SK-N-SH (cell line): ENCODE results near the gene SLC25A14. TPM values are rescaled to one million over a fixed set of nuclear protein-coding genes. Genes with fewer than 3 reads are reported as not detected.
"Not testable (repeated sequence)": the region's sequence is repeated elsewhere in the genome, so short reads cannot be mapped to it uniquely, and the experiment has no call there.

Experiments used
- CTCF ChIA-PET: fragments of 300-600, 350-600 bp; formaldehyde crosslinking; extraction: SDS; loops from one replicate; lab custom pipeline; 2021; lab: Yijun Ruan, JAX
- POLR2A ChIA-PET: fragments of 350-600 bp; sonication (Branson Sonifier 250); formaldehyde crosslinking; extraction: SDS; loops from one replicate; lab custom pipeline; 2020; ENCODE audit warnings: antibody characterized with exemption, inconsistent platforms; lab: Yijun Ruan, JAX
- DNase-seq: peaks from one replicate; pipeline ENCODE4 v3.0.0; 2012
- H2AFZ ChIP-seq: fragments of 200-600 bp; sonication (generic); 2 replicates; pipeline ENCODE4 v1.8.1; 2016; ENCODE audit warnings: antibody characterized with exemption, mild to moderate bottlenecking, low read depth
- H3F3A ChIP-seq: fragments of 200-600 bp; sonication (generic); replicated peaks from 2 replicates; pipeline ENCODE3; 2016; ENCODE audit warnings: antibody characterized with exemption, mild to moderate bottlenecking; ENCODE audit not compliant: insufficient read depth
- H3K27ac ChIP-seq, 2 experiments: fragments of 200-500 bp in 1 of 2; fragments of 200-600 bp in 1 of 2; sonication (Bioruptor generic) in 1 of 2; sonication (generic), shearing (Covaris generic) in 1 of 2; 2 replicates each; pipeline versions ENCODE4 v1.5.1 to v1.6.1; 2014 to 2016; ENCODE audit warnings: low read depth in 2 of 2, inconsistent platforms in 1 of 2, low read length in 1 of 2, mild to moderate bottlenecking in 1 of 2, mixed read lengths in 1 of 2
- H3K27me3 ChIP-seq: fragments of 200-600 bp; sonication (generic), shearing (Covaris generic); 2 replicates; pipeline ENCODE4 v1.6.1; 2016; ENCODE audit warnings: mixed run types; ENCODE audit not compliant: insufficient read depth
- H3K36me3 ChIP-seq, 2 experiments: fragments of 200-500 bp in 1 of 2; fragments of 200-600 bp in 1 of 2; sonication (Bioruptor generic) in 1 of 2; sonication (generic) in 1 of 2; replicated peaks in 1 of 2; 2 replicates each; pipeline versions ENCODE3 to v1.5.1; 2014 to 2016; ENCODE audit warnings: low read length in 1 of 2, mild to moderate bottlenecking in 1 of 2; ENCODE audit not compliant: insufficient read depth in 2 of 2, control insufficient read depth in 1 of 2
- H3K4me1 ChIP-seq, 2 experiments: fragments of 200-500 bp in 1 of 2; fragments of 200-600 bp in 1 of 2; sonication (Bioruptor generic) in 1 of 2; sonication (generic), shearing (Covaris generic) in 1 of 2; 2 replicates each; pipeline versions ENCODE4 v1.5.1 to v1.6.1; 2014 to 2016; ENCODE audit warnings: low read depth in 1 of 2, low read length in 1 of 2, mixed run types in 1 of 2; ENCODE audit not compliant: insufficient read depth in 2 of 2, control insufficient read depth in 1 of 2
- H3K4me2 ChIP-seq: fragments of 200-600 bp; sonication (generic), shearing (Covaris generic); 2 replicates; pipeline ENCODE4 v1.6.1; 2017; ENCODE audit warnings: mixed run types
- H3K4me3 ChIP-seq, 2 experiments: fragments of 200-500 bp in 1 of 2; fragments of 200-600 bp in 1 of 2; sonication (Bioruptor generic) in 1 of 2; sonication (generic), shearing (Covaris generic) in 1 of 2; 2 replicates each; pipeline versions ENCODE4 v1.5.1 to v1.8.1; 2014 to 2016; ENCODE audit warnings: low read depth in 2 of 2, inconsistent platforms in 1 of 2, low read length in 1 of 2, mild to moderate bottlenecking in 1 of 2, mixed read lengths in 1 of 2, moderate library complexity in 1 of 2
- H3K79me2 ChIP-seq: fragments of 200-600 bp; sonication (generic); 2 replicates; pipeline ENCODE4 v1.8.1; 2017; ENCODE audit warnings: mild to moderate bottlenecking; ENCODE audit not compliant: insufficient read depth
- H3K9ac ChIP-seq: fragments of 200-600 bp; sonication (generic); 2 replicates; pipeline ENCODE4 v1.6.1; 2017; ENCODE audit warnings: mixed run types
- H3K9me2 ChIP-seq: fragments of 200-600 bp; sonication (generic); 2 replicates; pipeline ENCODE4 v1.6.1; 2017; ENCODE audit warnings: mixed run types
- H3K9me3 ChIP-seq: fragments of 200-600 bp; sonication (generic); 2 replicates; pipeline ENCODE4 v1.6.1; 2017; ENCODE audit warnings: mixed run types, mild to moderate bottlenecking, moderate library complexity
- H4K20me1 ChIP-seq: fragments of 200-600 bp; sonication (generic); 2 replicates; pipeline ENCODE4 v1.6.1; 2017; ENCODE audit warnings: mild to moderate bottlenecking, mixed run types; ENCODE audit not compliant: insufficient read depth
- ELF1 ChIP-seq: IDR thresholded peaks from 2 replicates; pipeline ENCODE4 v1.4.0; 2012
- FOSL2 ChIP-seq: IDR thresholded peaks from 2 replicates; pipeline ENCODE4 v1.4.0; 2012; ENCODE audit warnings: low read depth, mild to moderate bottlenecking, moderate library complexity, borderline replicate concordance
- JUND ChIP-seq: IDR thresholded peaks from 2 replicates; pipeline ENCODE4 v1.4.0; 2012
- MXI1 ChIP-seq: IDR thresholded peaks from 2 replicates; pipeline ENCODE4 v1.6.1; 2012; ENCODE audit warnings: mild to moderate bottlenecking, low read depth, low read length, improper control_type of control experiment
- NRF1 ChIP-seq: IDR thresholded peaks from 2 replicates; pipeline ENCODE4 v1.6.1; 2012; ENCODE audit warnings: low read depth, mild to moderate bottlenecking, low read length
- RCOR1 ChIP-seq: fragments of 150-350 bp; IDR thresholded peaks from 2 replicates; pipeline ENCODE4 v1.6.1; 2017; ENCODE audit warnings: antibody characterized with exemption, low read length
- RXRA ChIP-seq: IDR thresholded peaks from 2 replicates; pipeline ENCODE4 v1.4.0; 2012; ENCODE audit warnings: low read depth, mild to moderate bottlenecking, borderline replicate concordance
- YY1 ChIP-seq: IDR thresholded peaks from 2 replicates; pipeline ENCODE4 v1.4.0; 2012; ENCODE audit warnings: low read depth, mild to moderate bottlenecking
- WGBS: methylation state at CpG from one replicate; pipeline ENCODE4 v1.1.6; 2017; ENCODE audit warnings: low lambda C conversion rate; 5-methylcytosine and 5-hydroxymethylcytosine counted together
- polyA plus RNA-seq, 3 experiments: library from polyadenylated mRNA; depleted of rRNA; stranded (reverse); fragments of >200 nt; gene quantifications; 2 replicates each; pipeline ENCODE4 v1.2.3, GENCODE V29; 2012
- TF ChIP-seq, protein P1 (sequence below): IDR thresholded peaks from 2 replicates; pipeline ENCODE4 v1.6.1; 2012; ENCODE audit warnings: mild to moderate bottlenecking, low read depth, low read length, moderate library complexity
- TF ChIP-seq, protein P2 (sequence below): IDR thresholded peaks from 2 replicates; pipeline ENCODE4 v1.4.0; 2012; ENCODE audit warnings: low read depth, borderline replicate concordance
- TF ChIP-seq, protein P3 (sequence below): IDR thresholded peaks from 2 replicates; pipeline ENCODE4 v1.4.0; 2012; ENCODE audit warnings: low read depth

SLC25A14 gene
- polyA plus RNA-seq, 1 of the 3 experiments (the other 2 are of a cell fraction) = 14.0 TPM

DNA sequence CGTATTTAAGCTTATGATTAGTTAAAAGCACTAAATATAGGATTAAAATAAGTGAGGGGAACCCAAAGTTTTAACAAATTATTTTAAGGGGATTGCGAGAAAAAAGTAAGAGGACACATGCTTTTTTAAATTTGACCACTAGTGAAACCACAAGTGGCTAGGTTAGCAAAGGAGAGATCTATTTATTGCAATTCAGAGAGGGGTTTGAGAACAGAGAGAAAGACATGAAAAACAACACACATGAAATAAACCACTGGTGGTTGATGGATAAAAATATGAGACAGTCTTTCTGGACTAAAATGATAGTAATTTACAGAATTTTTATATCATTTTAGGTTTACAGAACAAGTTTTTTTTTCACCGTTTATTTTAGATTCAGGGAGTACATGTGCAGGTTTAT is 11.8 kb downstream of the SLC25A14 start:
- Histone ChIP-seq H4K20me1 (no peaks in the 10 kb centered on the region), H2AFZ (no peak overlapping the region), H3K9me2 (no peaks in the 10 kb centered on the region), H3K27ac (no peak overlapping the region), H3K9me3 (no peaks in the 10 kb centered on the region), H3K4me1 (no peaks in the 10 kb centered on the region), H3K27me3 (no peaks in the 10 kb centered on the region), H3K9ac (no peak overlapping the region), H3K4me3 (no peak overlapping the region), H3K36me3 (peaks cover 13 to 20% of the 10 kb centered on the region in 2 experiments), H3K79me2 (no peaks in the 10 kb centered on the region), H3F3A (peaks cover 5% of the 10 kb centered on the region), H3K4me2 (no peak overlapping the region)
- WGBS = 40% methylated on average over 3 of the region's 3 CpGs
- DNase-seq = no peak
- TF ChIP-seq YY1 (no peak), RXRA (no peak), NRF1 (no peak), RCOR1 (no peak), ELF1 (no peak)
- TF ChIP-seq, protein P1, sequence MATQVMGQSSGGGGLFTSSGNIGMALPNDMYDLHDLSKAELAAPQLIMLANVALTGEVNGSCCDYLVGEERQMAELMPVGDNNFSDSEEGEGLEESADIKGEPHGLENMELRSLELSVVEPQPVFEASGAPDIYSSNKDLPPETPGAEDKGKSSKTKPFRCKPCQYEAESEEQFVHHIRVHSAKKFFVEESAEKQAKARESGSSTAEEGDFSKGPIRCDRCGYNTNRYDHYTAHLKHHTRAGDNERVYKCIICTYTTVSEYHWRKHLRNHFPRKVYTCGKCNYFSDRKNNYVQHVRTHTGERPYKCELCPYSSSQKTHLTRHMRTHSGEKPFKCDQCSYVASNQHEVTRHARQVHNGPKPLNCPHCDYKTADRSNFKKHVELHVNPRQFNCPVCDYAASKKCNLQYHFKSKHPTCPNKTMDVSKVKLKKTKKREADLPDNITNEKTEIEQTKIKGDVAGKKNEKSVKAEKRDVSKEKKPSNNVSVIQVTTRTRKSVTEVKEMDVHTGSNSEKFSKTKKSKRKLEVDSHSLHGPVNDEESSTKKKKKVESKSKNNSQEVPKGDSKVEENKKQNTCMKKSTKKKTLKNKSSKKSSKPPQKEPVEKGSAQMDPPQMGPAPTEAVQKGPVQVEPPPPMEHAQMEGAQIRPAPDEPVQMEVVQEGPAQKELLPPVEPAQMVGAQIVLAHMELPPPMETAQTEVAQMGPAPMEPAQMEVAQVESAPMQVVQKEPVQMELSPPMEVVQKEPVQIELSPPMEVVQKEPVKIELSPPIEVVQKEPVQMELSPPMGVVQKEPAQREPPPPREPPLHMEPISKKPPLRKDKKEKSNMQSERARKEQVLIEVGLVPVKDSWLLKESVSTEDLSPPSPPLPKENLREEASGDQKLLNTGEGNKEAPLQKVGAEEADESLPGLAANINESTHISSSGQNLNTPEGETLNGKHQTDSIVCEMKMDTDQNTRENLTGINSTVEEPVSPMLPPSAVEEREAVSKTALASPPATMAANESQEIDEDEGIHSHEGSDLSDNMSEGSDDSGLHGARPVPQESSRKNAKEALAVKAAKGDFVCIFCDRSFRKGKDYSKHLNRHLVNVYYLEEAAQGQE = no peak
- ChIA-PET POLR2A (no interaction called here), CTCF (interaction anchor here (1.2 kb wide), 1 partner anchor 42 kb away, joined by 3 read pairs; no protein-coding TSS in a partner anchor)

DNA sequence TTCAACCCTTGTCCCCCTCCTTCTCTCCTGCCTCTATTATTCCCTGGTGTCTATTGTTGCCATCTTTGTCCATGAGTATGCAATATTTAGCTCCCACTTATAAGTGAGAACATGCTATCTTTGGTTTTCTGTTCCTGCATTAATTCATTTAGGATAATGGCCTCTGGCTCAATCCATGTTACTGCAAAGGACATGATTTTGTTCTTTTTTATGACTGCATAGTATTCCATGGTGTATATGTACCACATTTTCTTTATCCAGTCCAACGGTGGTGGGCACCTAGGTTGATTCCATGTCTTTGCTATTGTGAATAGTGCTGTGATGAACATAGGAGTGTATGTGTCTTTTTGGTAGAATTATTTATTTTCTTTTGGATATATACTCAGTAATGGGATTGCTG is 12.3 kb downstream of the SLC25A14 start:
- POLR2A ChIA-PET, H2AFZ ChIP-seq, DNase-seq, H3K9me3 ChIP-seq, H3K9ac ChIP-seq, H3K4me2 ChIP-seq, H3K27ac ChIP-seq, H3F3A ChIP-seq, H3K9me2 ChIP-seq, H3K27me3 ChIP-seq, H4K20me1 ChIP-seq, H3K4me3 ChIP-seq, H3K4me1 ChIP-seq, H3K79me2 ChIP-seq: not testable (repeated sequence)
- CTCF ChIA-PET = interaction anchor here (1.2 kb wide), 1 partner anchor 42 kb away, joined by 3 read pairs; no protein-coding TSS in a partner anchor
- H3K36me3 ChIP-seq = peaks cover 13 to 20% of the 10 kb centered on the region in 2 experiments
- WGBS = 39% methylated on average over 1 of the region's 1 CpG

DNA sequence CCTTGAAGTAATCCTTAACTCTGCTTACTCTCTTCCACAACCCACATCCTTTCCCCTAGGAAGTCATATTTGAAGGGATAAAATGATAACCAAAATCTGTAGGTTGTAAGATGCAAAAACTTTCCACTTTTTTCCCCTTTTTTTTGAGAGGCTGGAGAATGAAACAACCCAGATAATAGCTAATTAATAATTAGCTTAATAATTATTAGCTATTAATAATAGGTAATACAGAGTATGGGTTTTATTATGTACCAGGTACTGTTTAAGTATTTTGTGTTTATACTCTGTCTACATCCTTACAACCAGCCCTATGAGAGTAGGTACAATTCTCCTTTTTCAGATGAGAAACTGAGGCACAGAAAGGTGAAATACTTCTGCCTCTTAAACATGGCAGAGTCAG is 36.4 kb downstream of the SLC25A14 start:
- H3K9ac ChIP-seq = no peak overlapping the region
- H3K4me1 ChIP-seq = no peaks in the 10 kb centered on the region
- no peaks in the 10 kb centered on the region for H3K27me3 ChIP-seq
- no peaks in the 10 kb centered on the region for H3K79me2 ChIP-seq
- no peak overlapping the region for H3K4me3 ChIP-seq
- no peaks in the 10 kb centered on the region for H4K20me1 ChIP-seq
- ChIA-PET POLR2A (no interaction called here), CTCF (no interaction called here)
- no peaks in the 10 kb centered on the region for H3K9me3 ChIP-seq
- peaks cover 4 to 6% of the 10 kb centered on the region in 2 experiments for H3K36me3 ChIP-seq
- no peak for DNase-seq
- no peaks in the 10 kb centered on the region for H3K9me2 ChIP-seq
- TF ChIP-seq JUND (no peak), FOSL2 (no peak), NRF1 (no peak), MXI1 (no peak)
- TF ChIP-seq, protein P2, sequence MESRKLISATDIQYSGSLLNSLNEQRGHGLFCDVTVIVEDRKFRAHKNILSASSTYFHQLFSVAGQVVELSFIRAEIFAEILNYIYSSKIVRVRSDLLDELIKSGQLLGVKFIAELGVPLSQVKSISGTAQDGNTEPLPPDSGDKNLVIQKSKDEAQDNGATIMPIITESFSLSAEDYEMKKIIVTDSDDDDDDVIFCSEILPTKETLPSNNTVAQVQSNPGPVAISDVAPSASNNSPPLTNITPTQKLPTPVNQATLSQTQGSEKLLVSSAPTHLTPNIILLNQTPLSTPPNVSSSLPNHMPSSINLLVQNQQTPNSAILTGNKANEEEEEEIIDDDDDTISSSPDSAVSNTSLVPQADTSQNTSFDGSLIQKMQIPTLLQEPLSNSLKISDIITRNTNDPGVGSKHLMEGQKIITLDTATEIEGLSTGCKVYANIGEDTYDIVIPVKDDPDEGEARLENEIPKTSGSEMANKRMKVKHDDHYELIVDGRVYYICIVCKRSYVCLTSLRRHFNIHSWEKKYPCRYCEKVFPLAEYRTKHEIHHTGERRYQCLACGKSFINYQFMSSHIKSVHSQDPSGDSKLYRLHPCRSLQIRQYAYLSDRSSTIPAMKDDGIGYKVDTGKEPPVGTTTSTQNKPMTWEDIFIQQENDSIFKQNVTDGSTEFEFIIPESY = no peak
- TF ChIP-seq, protein P3, sequence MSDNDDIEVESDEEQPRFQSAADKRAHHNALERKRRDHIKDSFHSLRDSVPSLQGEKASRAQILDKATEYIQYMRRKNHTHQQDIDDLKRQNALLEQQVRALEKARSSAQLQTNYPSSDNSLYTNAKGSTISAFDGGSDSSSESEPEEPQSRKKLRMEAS = no peak
- TF ChIP-seq, all 33 proteins: peak for 0
- Histone ChIP-seq H3F3A (no peaks in the 10 kb centered on the region), H2AFZ (no peak overlapping the region), H3K4me2 (no peak overlapping the region), H3K27ac (no peak overlapping the region)
